Gastroesophageal sphincter (tissue), 4 donors: ENCODE measurements around the gene COL9A2. TPM values are rescaled to one million over a fixed set of nuclear protein-coding genes. Genes with fewer than 3 reads are reported as not detected.

Source experiments
- ATAC-seq: fragments of 150-250 bp; one replicate; pipeline ENCODE4 v1.9.1; 2016; ENCODE audit warnings: mild to moderate bottlenecking, moderate library complexity
- H3K27ac ChIP-seq, 4 donors: fragments of 200-600 bp; sonication (generic) in 3 of 4; 1 replicate in 3 of 4; 2 replicates in 1 of 4; pipeline ENCODE4 v1.5.1; 2016 to 2019
- H3K27me3 ChIP-seq: fragments of 200-600 bp; sonication (generic); one replicate; pipeline ENCODE4 v1.5.1; 2019
- H3K36me3 ChIP-seq, 2 donors: fragments of 200-600 bp; sonication (generic); one replicate each; pipeline ENCODE4 v1.5.1; 2019; ENCODE audit warnings: control low read depth in 1 of 2
- H3K4me1 ChIP-seq, 3 donors: fragments of 200-600 bp; sonication (generic); 1 replicate in 2 of 3; 2 replicates in 1 of 3; pipeline ENCODE4 v1.5.1; 2016 to 2019; ENCODE audit warnings: control low read depth in 2 of 3
- H3K4me3 ChIP-seq, 2 donors: fragments of 200-600 bp; sonication (generic); one replicate each; pipeline ENCODE4 v1.5.1; 2019; ENCODE audit warnings: mild to moderate bottlenecking in 1 of 2, moderate library complexity in 1 of 2
- H3K9me3 ChIP-seq, 3 donors: fragments of 200-600 bp; sonication (generic); one replicate each; pipeline ENCODE4 v1.5.1; 2017 to 2019; ENCODE audit warnings: control low read depth in 2 of 3
- CTCF ChIP-seq, 4 experiments: fragments of 200-600 bp in 2 of 4; fragments of 450-650 bp in 2 of 4; sonication (generic) in 1 of 4; IDR thresholded peaks; one replicate each; pipeline ENCODE4 v1.5.1; 2017 to 2019; ENCODE audit warnings: antibody characterized with exemption in 4 of 4, mild to moderate bottlenecking in 2 of 4, moderate library complexity in 2 of 4
- EP300 ChIP-seq: sonication (generic); formaldehyde crosslinking; IDR thresholded peaks from one replicate; pipeline ENCODE4 v1.6.1; 2017; ENCODE audit warnings: antibody characterized with exemption, mild to moderate bottlenecking
- POLR2A ChIP-seq, 2 donors: fragments of 450-650 bp; IDR thresholded peaks; one replicate each; pipeline ENCODE4 v1.6.1; 2017; ENCODE audit warnings: antibody characterized with exemption in 2 of 2, mild to moderate bottlenecking in 2 of 2, moderate library complexity in 1 of 2
- POLR2AphosphoS5 ChIP-seq: sonication (generic); formaldehyde crosslinking; IDR thresholded peaks from one replicate; pipeline ENCODE4 v1.6.1; 2017; ENCODE audit warnings: antibody characterized with exemption
- WGBS, 2 donors: methylation state at CpG; one replicate each; pipeline ENCODE4 v1.1.5; 2018; ENCODE audit warnings: low coverage in 1 of 2; 5-methylcytosine and 5-hydroxymethylcytosine counted together
- total RNA-seq, 4 donors: library from RNA; depleted of rRNA; stranded (reverse); fragments of >200 nt; gene quantifications; one replicate each; pipeline ENCODE4 v1.1.0, GENCODE V29; 2016

Gene COL9A2
- total RNA-seq, 4 donors from 2014 or later: 1.6 to 12.0 (median 4.9) TPM

DNA sequence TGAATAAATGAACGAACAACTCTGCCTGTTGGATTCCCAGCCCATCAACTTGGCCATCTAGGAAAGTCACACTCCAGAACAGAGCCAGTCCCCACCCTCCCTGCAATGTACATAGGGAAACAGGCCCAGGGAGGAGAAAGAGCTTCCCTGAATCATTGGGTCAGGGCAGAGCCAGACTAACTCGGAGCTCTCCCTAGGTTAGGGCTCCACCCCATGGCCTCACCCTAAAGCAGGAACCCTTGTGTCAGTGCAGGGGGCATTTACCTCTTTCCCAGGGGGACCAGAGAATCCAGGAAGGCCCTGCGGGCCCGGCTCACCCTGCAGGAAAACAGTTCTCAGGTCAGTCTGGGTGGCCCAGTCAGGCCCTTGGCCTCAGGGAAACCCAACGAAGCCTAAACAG is 11.6 kb downstream of the COL9A2 start:
- Histone ChIP-seq H3K4me3 (no peak overlapping the region), H3K27me3 (no peaks in the 10 kb centered on the region), H3K4me1 (no peaks in the 10 kb centered on the region), H3K9me3 (no peaks in the 10 kb centered on the region), H3K27ac (no peak overlapping the region), H3K36me3 (no peaks in the 10 kb centered on the region)
- whole genome bisulfite sequencing, 2 donors: 60 to 83% methylated on average over 1 of the region's 5 CpGs
- TF ChIP-seq POLR2A (IDR thresholded peaks at IDR 0.05) (no peak), EP300 (no peak), POLR2AphosphoS5 (no peak), CTCF (IDR thresholded peaks at IDR 0.05) (no peak)
- ATAC-seq: no peak

DNA sequence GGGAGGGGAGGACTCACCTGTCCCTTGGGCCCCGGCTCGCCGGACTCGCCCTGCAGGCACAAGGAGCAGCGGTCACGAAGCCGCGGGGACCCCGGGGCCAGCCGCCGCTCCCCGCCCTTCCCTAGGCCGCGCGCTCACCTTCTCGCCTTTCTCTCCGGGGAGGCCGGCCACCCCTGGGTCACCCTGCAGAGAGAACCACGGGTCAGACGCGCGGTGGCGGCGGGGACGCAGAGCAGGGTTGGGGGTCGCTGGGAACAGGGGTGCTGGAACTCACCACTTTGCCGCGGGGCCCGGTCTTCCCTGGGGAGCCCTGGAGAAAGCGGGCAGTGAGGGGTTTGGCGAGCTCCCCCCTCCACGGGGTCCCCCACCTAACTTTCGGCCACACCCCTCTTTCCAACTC is 13.3 kb downstream of the COL9A2 start:
- H3K4me3 ChIP-seq: no peak overlapping the region
- no peak overlapping the region for H3K27ac ChIP-seq
- TF ChIP-seq CTCF (IDR thresholded peaks at IDR 0.05) (no peak), POLR2A (IDR thresholded peaks at IDR 0.05) (no peak), POLR2AphosphoS5 (no peak)
- no peak for ATAC-seq
- WGBS, 2 donors: 20 to 33% methylated on average over 1 to 2 of the region's 33 CpGs
- no peaks in the 10 kb centered on the region for H3K4me1 ChIP-seq
- no peaks in the 10 kb centered on the region for H3K36me3 ChIP-seq
- no peaks in the 10 kb centered on the region for H3K27me3 ChIP-seq
- no peaks in the 10 kb centered on the region for H3K9me3 ChIP-seq

DNA sequence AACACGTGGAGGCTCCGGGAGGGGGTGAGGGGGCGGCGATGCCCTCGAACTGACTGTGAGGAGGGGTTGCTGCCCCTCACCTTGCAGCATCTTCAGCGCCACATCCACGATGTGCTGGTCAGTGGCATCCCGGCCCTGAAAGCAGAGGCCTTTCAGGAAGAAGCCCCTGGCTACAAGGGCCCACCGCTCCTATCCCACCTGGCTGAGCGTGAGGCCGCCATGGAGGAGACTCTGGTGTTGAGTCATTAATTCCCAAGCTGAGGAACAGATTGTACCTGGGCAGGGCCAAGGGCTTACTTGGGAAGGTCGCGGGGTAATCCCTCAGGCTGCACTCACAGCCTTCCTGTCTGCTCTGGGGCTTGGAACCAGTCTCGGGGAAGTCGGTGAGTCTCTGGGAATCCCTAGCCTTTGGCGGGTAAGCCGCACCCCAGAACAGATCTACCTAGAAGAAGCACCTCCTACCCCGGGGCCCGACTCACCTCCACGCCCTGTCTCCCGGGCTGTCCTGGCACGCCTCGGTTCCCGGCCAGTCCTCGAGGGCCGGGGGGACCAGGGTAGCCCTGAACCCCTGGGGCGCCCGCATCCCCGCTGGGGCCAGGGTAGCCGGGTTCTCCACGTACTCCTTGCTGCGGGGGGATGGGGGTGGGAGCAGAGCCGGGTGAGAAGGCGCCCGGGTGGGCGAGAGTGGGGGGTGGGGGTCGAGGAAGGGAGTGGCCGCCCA is 13.9 kb downstream of the COL9A2 start:
- no peaks in the 10 kb centered on the region for H3K36me3 ChIP-seq
- H3K4me1 ChIP-seq: no peaks in the 10 kb centered on the region
- no peak overlapping the region for H3K4me3 ChIP-seq
- no peak for ATAC-seq
- WGBS, 2 donors: 70 to 90% methylated on average over 2 to 8 of the region's 38 CpGs
- H3K27me3 ChIP-seq: no peaks in the 10 kb centered on the region
- H3K27ac ChIP-seq: no peak overlapping the region
- H3K9me3 ChIP-seq: no peaks in the 10 kb centered on the region
- TF ChIP-seq EP300: no peak
- TF ChIP-seq POLR2A (IDR thresholded peaks at IDR 0.05): no peak
- TF ChIP-seq POLR2AphosphoS5: no peak
- no peak for TF ChIP-seq CTCF (IDR thresholded peaks at IDR 0.05)

GRCh38 chr1:40302475-40302874 is 14.6 kb downstream of the COL9A2 start:
- Histone ChIP-seq H3K4me1 (no peaks in the 10 kb centered on the region), H3K9me3 (no peaks in the 10 kb centered on the region), H3K27ac (no peak overlapping the region), H3K27me3 (no peaks in the 10 kb centered on the region), H3K4me3 (no peak overlapping the region), H3K36me3 (no peaks in the 10 kb centered on the region)
- no peak for ATAC-seq
- TF ChIP-seq EP300: no peak
- no peak for TF ChIP-seq CTCF (IDR thresholded peaks at IDR 0.05)
- no peak for TF ChIP-seq POLR2A (IDR thresholded peaks at IDR 0.05)
- TF ChIP-seq POLR2AphosphoS5: no peak
- WGBS, 2 donors: no CpG with 5 or more reads among the region's 13 CpGs

DNA sequence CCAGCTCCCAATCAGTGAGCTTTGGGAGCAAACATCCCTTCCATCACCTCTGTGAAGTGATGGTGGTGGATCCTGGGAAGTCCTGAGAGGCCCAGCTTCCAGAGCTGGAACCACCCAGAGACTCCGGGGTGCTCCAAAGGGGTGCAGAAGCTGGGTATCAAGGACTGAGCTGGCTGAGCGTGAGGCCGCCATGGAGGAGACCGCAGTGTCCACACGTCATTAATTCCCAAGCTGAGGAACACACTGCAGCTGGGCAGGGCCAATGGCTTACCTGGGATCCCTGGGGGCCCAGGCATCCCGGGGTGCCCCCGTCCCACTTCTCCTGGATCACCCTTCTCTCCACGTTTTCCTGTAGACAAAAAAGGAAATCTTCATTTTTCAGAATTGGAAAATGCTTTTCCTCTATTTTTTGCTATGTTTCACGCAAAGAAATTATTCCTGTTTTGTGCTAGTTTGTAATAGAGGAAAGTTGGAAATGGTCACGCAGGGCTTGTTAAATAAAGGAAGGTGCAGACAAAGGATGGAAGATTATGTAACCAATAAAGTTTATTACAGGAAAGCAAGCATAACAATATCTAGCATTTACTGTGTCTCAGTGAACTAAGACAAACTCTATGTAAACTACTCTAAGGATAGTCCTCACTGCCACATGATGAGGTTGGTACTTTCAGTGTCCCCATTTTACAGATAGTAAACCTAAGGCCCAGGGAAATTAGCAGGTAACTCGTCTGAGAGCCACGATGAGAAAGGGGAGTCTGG is 15.4 kb downstream of the COL9A2 start:
- Histone ChIP-seq H3K36me3 (no peaks in the 10 kb centered on the region), H3K9me3 (no peaks in the 10 kb centered on the region), H3K4me3 (no peak overlapping the region), H3K4me1 (no peaks in the 10 kb centered on the region), H3K27ac (no peak overlapping the region), H3K27me3 (no peaks in the 10 kb centered on the region)
- TF ChIP-seq POLR2A (IDR thresholded peaks at IDR 0.05): no peak
- TF ChIP-seq EP300: no peak
- TF ChIP-seq POLR2AphosphoS5: no peak
- no peak for TF ChIP-seq CTCF (IDR thresholded peaks at IDR 0.05)
- WGBS, 2 donors: 76 to 83% methylated on average over 6 to 8 of the region's 12 CpGs
- ATAC-seq: no peak
